SK-N-SH (cell line): ENCODE data around the gene EVA1A. TPM values are rescaled to one million over a fixed set of nuclear protein-coding genes. Genes with fewer than 3 reads are reported as not detected.

Experiments
- CTCF ChIA-PET: fragments of 300-600, 350-600 bp; formaldehyde crosslinking; extraction: SDS; loops from one replicate; lab custom pipeline; 2021; lab: Yijun Ruan, JAX
- POLR2A ChIA-PET: fragments of 350-600 bp; sonication (Branson Sonifier 250); formaldehyde crosslinking; extraction: SDS; loops from one replicate; lab custom pipeline; 2020; ENCODE audit warnings: antibody characterized with exemption, inconsistent platforms; lab: Yijun Ruan, JAX
- DNase-seq: peaks from one replicate; pipeline ENCODE4 v3.0.0; 2012
- H2AFZ ChIP-seq: fragments of 200-600 bp; sonication (generic); 2 replicates; pipeline ENCODE4 v1.8.1; 2016; ENCODE audit warnings: antibody characterized with exemption, mild to moderate bottlenecking, low read depth
- H3F3A ChIP-seq: fragments of 200-600 bp; sonication (generic); replicated peaks from 2 replicates; pipeline ENCODE3; 2016; ENCODE audit warnings: antibody characterized with exemption, mild to moderate bottlenecking; ENCODE audit not compliant: insufficient read depth
- H3K27ac ChIP-seq, 2 experiments: fragments of 200-500 bp in 1 of 2; fragments of 200-600 bp in 1 of 2; sonication (Bioruptor generic) in 1 of 2; sonication (generic), shearing (Covaris generic) in 1 of 2; 2 replicates each; pipeline versions ENCODE4 v1.5.1 to v1.6.1; 2014 to 2016; ENCODE audit warnings: low read depth in 2 of 2, inconsistent platforms in 1 of 2, low read length in 1 of 2, mild to moderate bottlenecking in 1 of 2, mixed read lengths in 1 of 2
- H3K27me3 ChIP-seq: fragments of 200-600 bp; sonication (generic), shearing (Covaris generic); 2 replicates; pipeline ENCODE4 v1.6.1; 2016; ENCODE audit warnings: mixed run types; ENCODE audit not compliant: insufficient read depth
- H3K36me3 ChIP-seq, 2 experiments: fragments of 200-500 bp in 1 of 2; fragments of 200-600 bp in 1 of 2; sonication (Bioruptor generic) in 1 of 2; sonication (generic) in 1 of 2; replicated peaks in 1 of 2; 2 replicates each; pipeline versions ENCODE3 to v1.5.1; 2014 to 2016; ENCODE audit warnings: low read length in 1 of 2, mild to moderate bottlenecking in 1 of 2; ENCODE audit not compliant: insufficient read depth in 2 of 2, control insufficient read depth in 1 of 2
- H3K4me1 ChIP-seq, 2 experiments: fragments of 200-500 bp in 1 of 2; fragments of 200-600 bp in 1 of 2; sonication (Bioruptor generic) in 1 of 2; sonication (generic), shearing (Covaris generic) in 1 of 2; 2 replicates each; pipeline versions ENCODE4 v1.5.1 to v1.6.1; 2014 to 2016; ENCODE audit warnings: low read depth in 1 of 2, low read length in 1 of 2, mixed run types in 1 of 2; ENCODE audit not compliant: insufficient read depth in 2 of 2, control insufficient read depth in 1 of 2
- H3K4me2 ChIP-seq: fragments of 200-600 bp; sonication (generic), shearing (Covaris generic); 2 replicates; pipeline ENCODE4 v1.6.1; 2017; ENCODE audit warnings: mixed run types
- H3K4me3 ChIP-seq, 2 experiments: fragments of 200-500 bp in 1 of 2; fragments of 200-600 bp in 1 of 2; sonication (Bioruptor generic) in 1 of 2; sonication (generic), shearing (Covaris generic) in 1 of 2; 2 replicates each; pipeline versions ENCODE4 v1.5.1 to v1.8.1; 2014 to 2016; ENCODE audit warnings: low read depth in 2 of 2, inconsistent platforms in 1 of 2, low read length in 1 of 2, mild to moderate bottlenecking in 1 of 2, mixed read lengths in 1 of 2, moderate library complexity in 1 of 2
- H3K79me2 ChIP-seq: fragments of 200-600 bp; sonication (generic); 2 replicates; pipeline ENCODE4 v1.8.1; 2017; ENCODE audit warnings: mild to moderate bottlenecking; ENCODE audit not compliant: insufficient read depth
- H3K9ac ChIP-seq: fragments of 200-600 bp; sonication (generic); 2 replicates; pipeline ENCODE4 v1.6.1; 2017; ENCODE audit warnings: mixed run types
- H3K9me2 ChIP-seq: fragments of 200-600 bp; sonication (generic); 2 replicates; pipeline ENCODE4 v1.6.1; 2017; ENCODE audit warnings: mixed run types
- H3K9me3 ChIP-seq: fragments of 200-600 bp; sonication (generic); 2 replicates; pipeline ENCODE4 v1.6.1; 2017; ENCODE audit warnings: mixed run types, mild to moderate bottlenecking, moderate library complexity
- H4K20me1 ChIP-seq: fragments of 200-600 bp; sonication (generic); 2 replicates; pipeline ENCODE4 v1.6.1; 2017; ENCODE audit warnings: mild to moderate bottlenecking, mixed run types; ENCODE audit not compliant: insufficient read depth
- ELF1 ChIP-seq: IDR thresholded peaks from 2 replicates; pipeline ENCODE4 v1.4.0; 2012
- EP300 ChIP-seq, 2 experiments: IDR thresholded peaks; 2 replicates each; pipeline versions ENCODE4 v1.4.0 to v1.6.1; 2012; ENCODE audit warnings: borderline replicate concordance in 1 of 2, low read depth in 1 of 2, low read length in 1 of 2
- EZH2phosphoT487 ChIP-seq: fragments of 200-600 bp; sonication (generic); IDR thresholded peaks from 2 replicates; pipeline ENCODE4 v1.6.1; 2017; ENCODE audit warnings: low read depth, mixed run types, mild to moderate bottlenecking, antibody characterized with exemption, moderate library complexity, borderline replicate concordance
- GABPA ChIP-seq: IDR thresholded peaks from 2 replicates; pipeline ENCODE4 v1.4.0; 2012; ENCODE audit warnings: low read depth, mild to moderate bottlenecking
- JUND ChIP-seq: IDR thresholded peaks from 2 replicates; pipeline ENCODE4 v1.4.0; 2012
- MAX ChIP-seq: IDR thresholded peaks from 2 replicates; pipeline ENCODE4 v1.4.0; 2012; ENCODE audit warnings: low read depth
- MEF2A ChIP-seq: IDR thresholded peaks from 2 replicates; pipeline ENCODE4 v1.4.0; 2012; ENCODE audit warnings: low read depth, borderline replicate concordance
- MXI1 ChIP-seq: IDR thresholded peaks from 2 replicates; pipeline ENCODE4 v1.6.1; 2012; ENCODE audit warnings: mild to moderate bottlenecking, low read depth, low read length, improper control_type of control experiment
- NFIC ChIP-seq: IDR thresholded peaks from 2 replicates; pipeline ENCODE4 v1.4.0; 2012; ENCODE audit warnings: borderline replicate concordance
- PBX3 ChIP-seq: IDR thresholded peaks from 2 replicates; pipeline ENCODE4; 2012
- POLR2AphosphoS5 ChIP-seq: IDR thresholded peaks from 2 replicates; pipeline ENCODE4 v1.6.1; 2012; ENCODE audit warnings: low read depth, low read length
- RXRA ChIP-seq: IDR thresholded peaks from 2 replicates; pipeline ENCODE4 v1.4.0; 2012; ENCODE audit warnings: low read depth, mild to moderate bottlenecking, borderline replicate concordance
- TCF12 ChIP-seq: IDR thresholded peaks from 2 replicates; pipeline ENCODE4 v1.4.0; 2012
- TEAD4 ChIP-seq: IDR thresholded peaks from 2 replicates; pipeline ENCODE4 v1.4.0; 2012; ENCODE audit warnings: mild to moderate bottlenecking, borderline replicate concordance; ENCODE audit not compliant: insufficient read depth
- YY1 ChIP-seq: IDR thresholded peaks from 2 replicates; pipeline ENCODE4 v1.4.0; 2012; ENCODE audit warnings: low read depth, mild to moderate bottlenecking
- ZBTB33 ChIP-seq: IDR thresholded peaks from 2 replicates; pipeline ENCODE4 v1.4.0; 2012; ENCODE audit warnings: low read depth, borderline replicate concordance
- WGBS: methylation state at CpG from one replicate; pipeline ENCODE4 v1.1.6; 2017; ENCODE audit warnings: low lambda C conversion rate; 5-methylcytosine and 5-hydroxymethylcytosine counted together
- polyA plus RNA-seq, 3 experiments: library from polyadenylated mRNA; depleted of rRNA; stranded (reverse); fragments of >200 nt; gene quantifications; 2 replicates each; pipeline ENCODE4 v1.2.3, GENCODE V29; 2012

The EVA1A gene
- polyA plus RNA-seq, 1 of the 3 experiments (the other 2 are of a cell fraction) = 93.0 TPM

GRCh38 chr2:75565472-75566462 is 5.0 kb upstream of the EVA1A start:
- H3K36me3 ChIP-seq = no peaks in the 10 kb centered on the region
- no peaks in the 10 kb centered on the region for H3K9me2 ChIP-seq
- DNase-seq = peak; percentile 20
- no peak for TF ChIP-seq RXRA
- peak; percentile 49; the same call in 1 of the 2 replicates for TF ChIP-seq POLR2AphosphoS5
- 0 out of 2 replicates have a peak, but pooled peaks have one; percentile 32 for TF ChIP-seq TEAD4
- TF ChIP-seq GABPA = no peak
- TF ChIP-seq ELF1 = no peak
- peak; percentile 3 to 51; a peak in 1 of 4 replicates for TF ChIP-seq EP300 (IDR thresholded peaks at IDR 0.05; ENCODE audit: borderline replicate concordance in 1 of 2, low read depth in 1 of 2, low read length in 1 of 2)
- no peak for TF ChIP-seq ZBTB33
- TF ChIP-seq MXI1 = no peak
- no peak for TF ChIP-seq MEF2A
- TF ChIP-seq YY1 = no peak
- peak; percentile 10; the same call in 1 of the 2 replicates for TF ChIP-seq NFIC
- no peak for TF ChIP-seq EZH2phosphoT487
- TF ChIP-seq PBX3 = peak; percentile 79
- TF ChIP-seq JUND = no peak; the same call in 1 of the 2 replicates
- TF ChIP-seq MAX = 0 out of 2 replicates have a peak, but pooled peaks have one; percentile 32
- peak; percentile 90 for TF ChIP-seq TCF12
- no peaks in the 10 kb centered on the region for H3K27me3 ChIP-seq
- CTCF ChIA-PET = interaction anchor here (1.5 to 2.4 kb wide), 2 partner anchors 43 to 102 kb away, joined by 3 to 12 read pairs; no protein-coding TSS in a partner anchor
- H3K9me3 ChIP-seq = no peaks in the 10 kb centered on the region
- H3F3A ChIP-seq = peaks cover 38% of the 10 kb centered on the region
- H2AFZ ChIP-seq = peak overlapping the region; percentile 52
- peaks cover 51% of the 10 kb centered on the region; the same call in 1 of the 2 replicates for H3K79me2 ChIP-seq
- H4K20me1 ChIP-seq = no peaks in the 10 kb centered on the region
- peak overlapping the region; percentile 87 to 89; a peak in 3 of 4 replicates for H3K27ac ChIP-seq
- peaks cover 7 to 41% of the 10 kb centered on the region in 2 experiments for H3K4me1 ChIP-seq
- WGBS = 21% methylated on average over 8 of the region's 8 CpGs
- H3K4me2 ChIP-seq = peak overlapping the region; percentile 70
- H3K9ac ChIP-seq = peak overlapping the region; percentile 51; the same call in 1 of the 2 replicates
- POLR2A ChIA-PET = no interaction called here
- peak overlapping the region in 1 of 2 experiments; percentile 2; a peak in 2 of 4 replicates for H3K4me3 ChIP-seq
